Activated naive CD4-positive, alpha-beta T cell treated with anti-CD3 and anti-CD28 coated beads, Interleukin-2, amount 50 U/mL, for 16 hours (primary cell): ENCODE data around the gene ABCA2.
A peak's percentile ranks its signal among the peaks of the same experiment; 100 is the strongest.

Experiments
- DNase-seq: peaks from one replicate; pipeline ENCODE4 v3.0.0-alpha.2; 2020

The ABCA2 gene

GRCh38 chr9:136996361-136997292 is 31.4 kb downstream of the ABCA2 start, which contains the start of gene CLIC3:
Gene CLIC3 (minus strand): TSS chr9:136996568. CDS start chr9:136996543, 25 bp downstream.
- DNase-seq = peak; percentile 37

- no peak for DNase-seq
Observed at GRCh38 chr9:136995772-136996311, 32.2 kb downstream of the ABCA2 start.

- DNase-seq = no peak
Observed at GRCh38 chr9:136995362-136995761, 32.7 kb downstream of the ABCA2 start.

- DNase-seq = no peak
Observed at GRCh38 chr9:136994888-136995230, 33.2 kb downstream of the ABCA2 start.

GRCh38 chr9:136994180-136994887 is 33.7 kb downstream of the ABCA2 start:
- DNase-seq = no peak

GRCh38 chr9:136992819-136993369 is 35.1 kb downstream of the ABCA2 start:
- DNase-seq = no peak

- peak; percentile 96 for DNase-seq
Observed at GRCh38 chr9:136991993-136992818, 35.8 kb downstream of the ABCA2 start, which contains the start of gene PAXX. Gene PAXX (plus strand): TSS chr9:136992422. CDS start chr9:136992444, 22 bp downstream.

- DNase-seq = no peak
Observed at GRCh38 chr9:136990242-136990911, 37.7 kb downstream of the ABCA2 start.

- no peak for DNase-seq
Observed at GRCh38 chr9:136988872-136989271, 39.2 kb downstream of the ABCA2 start.

GRCh38 chr9:136985853-136986252 is 42.2 kb downstream of the ABCA2 start:
- no peak for DNase-seq

- DNase-seq = no peak
Observed at GRCh38 chr9:136985027-136985602, 42.9 kb downstream of the ABCA2 start.

- DNase-seq = no peak
Observed at GRCh38 chr9:136984464-136985026, 43.5 kb downstream of the ABCA2 start.

- DNase-seq = no peak
Observed at GRCh38 chr9:136983656-136984314, 44.3 kb downstream of the ABCA2 start.

GRCh38 chr9:136983167-136983566 is 44.9 kb downstream of the ABCA2 start:
- DNase-seq = no peak

- DNase-seq = no peak
Observed at GRCh38 chr9:136982232-136983051, 45.6 kb downstream of the ABCA2 start, which contains the start of gene LCNL1. Gene LCNL1 (plus strand): TSS chr9:136982993. CDS start chr9:136983587, 594 bp downstream.

GRCh38 chr9:136981588-136982231 is 46.3 kb downstream of the ABCA2 start:
- DNase-seq = no peak

- DNase-seq = no peak
Observed at GRCh38 chr9:136980669-136981478, 47.2 kb downstream of the ABCA2 start.
